ENCODE measurements around the gene AOC2. TPM values are rescaled to one million over a fixed set of nuclear protein-coding genes. Genes with fewer than 3 reads are reported as not detected.

The AOC2 gene
- total and polyA plus RNA-seq, 2 of the 8 experiments (the other 6 are each of a cell fraction or from before 2014, with no cell fraction given) = 4.2 to 4.7 TPM

DNA sequence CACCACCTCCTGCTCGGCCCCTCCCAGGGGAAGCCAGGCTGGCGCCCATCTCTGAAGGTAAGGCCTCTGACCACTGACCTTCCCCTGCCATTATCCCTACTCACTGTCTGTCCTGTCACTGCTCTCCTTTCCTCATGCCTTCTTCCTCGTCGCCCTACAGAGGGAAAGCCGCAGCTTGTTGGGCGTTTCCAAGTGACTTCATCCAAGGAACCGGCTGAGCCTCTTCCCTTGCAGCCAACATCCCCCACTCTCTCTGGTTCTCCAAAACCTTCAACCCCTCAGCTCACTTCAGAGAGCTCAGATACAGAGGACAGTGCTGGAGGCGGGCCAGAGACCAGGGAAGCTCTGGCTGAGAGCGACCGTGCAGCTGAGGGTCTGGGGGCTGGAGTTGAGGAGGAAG lies 48.9 kb upstream of the AOC2 start:
- Histone ChIP-seq H3K4ac (replicated peaks; ENCODE audit: insufficient read length, low read depth, low read length) (no peak overlapping the region), H3K9me3 (ENCODE audit: insufficient read depth in 2 of 2, low read depth in 1 of 2, low read length in 1 of 2) (peaks cover 5 to 8% of the 10 kb centered on the region in 2 experiments; a peak in 3 of 4 replicates), H3K79me2 (ENCODE audit: control insufficient read depth in 1 of 2, insufficient read depth in 2 of 2, low read length in 2 of 2) (peaks cover 0 to 6% of the 10 kb centered on the region in 2 experiments; a peak in 2 of 4 replicates), H3K14ac (ENCODE audit: insufficient read length) (no peak overlapping the region), H2BK15ac (ENCODE audit: low read length) (no peak overlapping the region), H4K91ac (replicated peaks; ENCODE audit: insufficient read length, low read length) (no peak overlapping the region), H3K18ac (ENCODE audit: extremely low read depth, low read length) (no peak overlapping the region), H2BK12ac (ENCODE audit: low read depth, low read length) (no peak overlapping the region), H4K5ac (ENCODE audit: insufficient read length, low read depth, low read length) (no peak overlapping the region), H2BK120ac (replicated peaks; ENCODE audit: low read depth, low read length) (no peak overlapping the region), H3K36me3 (ENCODE audit: control insufficient read depth in 2 of 4, insufficient read depth in 4 of 4, low read length in 3 of 4) (no peaks in the 10 kb centered on the region), H3K4me3 (ENCODE audit: extremely low read depth in 1 of 4, insufficient read depth in 2 of 4, low read depth in 3 of 4, low read length in 4 of 4) (no peak overlapping the region), H2BK5ac (ENCODE audit: low read depth, low read length) (no peak overlapping the region), H3K23ac (ENCODE audit: insufficient read length) (no peak overlapping the region), H3K56ac (replicated peaks; ENCODE audit: insufficient read length, low read depth, low read length) (no peak overlapping the region), H4K20me1 (replicated peaks in 1 of 2; ENCODE audit: control insufficient read depth in 1 of 2, insufficient read depth in 2 of 2, low read length in 2 of 2) (peaks cover 0 to 2% of the 10 kb centered on the region in 2 experiments), H4K8ac (ENCODE audit: extremely low read depth, insufficient read depth, low read length) (no peak overlapping the region), H3K27ac (ENCODE audit: low read depth, low read length) (no peak overlapping the region), H3K4me1 (replicated peaks in 1 of 4; ENCODE audit: control insufficient read depth in 3 of 4, insufficient read depth in 4 of 4, low read length in 3 of 4) (peaks cover 3 to 5% (median 4%) of the 10 kb centered on the region in 4 experiments; a peak in 6 of 7 replicates), H3K23me2 (ENCODE audit: low read depth, low read length) (no peaks in the 10 kb centered on the region), H2BK20ac (ENCODE audit: low read length) (no peak overlapping the region), H2AFZ (ENCODE audit: low read length) (no peak overlapping the region), H3K9ac (replicated peaks in 1 of 4; ENCODE audit: extremely low read depth in 1 of 4, low read depth in 3 of 4, low read length in 3 of 4) (no peak overlapping the region), H3K27me3 (replicated peaks in 1 of 4; ENCODE audit: control insufficient read depth in 3 of 4, extremely low read depth in 1 of 4, insufficient read depth in 3 of 4, low read length in 3 of 4) (peaks cover 0 to 12% (median 8%) of the 10 kb centered on the region in 4 experiments; a peak in 6 of 7 replicates), H2AK5ac (ENCODE audit: low read depth, low read length) (no peak overlapping the region), H3K4me2 (ENCODE audit: insufficient read depth in 1 of 2, low read depth in 2 of 2, low read length in 2 of 2) (no peak overlapping the region), H3K79me1 (ENCODE audit: low read depth, low read length) (no peaks in the 10 kb centered on the region; the same call in 1 of the 2 replicates)
- no peak for FAIRE-seq
- DNase-seq (ENCODE audit: low read depth in 1 of 2, low spot score in 2 of 2) = no peak
- 87% methylated on average over 10 of the region's 10 CpGs; no CpG with 5 or more reads in 1 of the 2 experiments for WGBS, 2 experiments (ENCODE audit: extremely low coverage in 1 of 2, insufficient coverage in 1 of 2, insufficient read length in 1 of 2, insufficient replicate concordance in 2 of 2, low coverage in 1 of 2, low lambda C conversion rate in 2 of 2, missing lambda C conversion rate in 1 of 2)
- TF ChIP-seq SIRT6 (IDR thresholded peaks at IDR 0.05; ENCODE audit: low read length) (no peak), MAX (IDR thresholded peaks at IDR 0.05) (no peak), TEAD4 (IDR thresholded peaks at IDR 0.05; ENCODE audit: low read depth, low read length) (no peak), HDAC6 (IDR thresholded peaks at IDR 0.05; ENCODE audit: low read depth, low read length) (no peak), KDM4A (IDR thresholded peaks at IDR 0.05; ENCODE audit: low read depth, low read length, severe bottlenecking) (no peak)
- POLR2A ChIA-PET (ENCODE audit: partially characterized antibody) = interaction anchor here (1.1 to 1.4 kb wide), 5 partner anchors 9 to 22 kb away, joined by 3 read pairs; partner anchors contain the start of gene VPS25
- CTCF ChIA-PET (ENCODE audit: partially characterized antibody) = interaction anchor here (1.0 to 1.7 kb wide), 5 partner anchors 10 to 514 kb away, joined by 3 to 5 read pairs (median 4); no protein-coding TSS in a partner anchor
